SJSA1 (cell line): ENCODE results near the gene LCE1D. TPM values are rescaled to one million over a fixed set of nuclear protein-coding genes. Genes with fewer than 3 reads are reported as not detected.

Source experiments
- DNase-seq, 2 experiments: peaks; one replicate each; pipeline ENCODE4 v3.0.0-alpha.2; 2015 to 2020; ENCODE audit warnings: low spot score in 2 of 2, low read depth in 1 of 2
- H3K27ac ChIP-seq: fragments of 250-450 bp; sonication (Bioruptor Pico); 2 replicates; pipeline ENCODE4 v1.5.1; 2020; ENCODE audit warnings: mild to moderate bottlenecking, moderate library complexity
- H3K27me3 ChIP-seq: fragments of 250-450 bp; sonication (Bioruptor Pico); replicated peaks from 2 replicates; pipeline ENCODE4 v1.5.1; 2020; ENCODE audit warnings: mild to moderate bottlenecking, moderate library complexity
- H3K36me3 ChIP-seq: fragments of 250-450 bp; sonication (Bioruptor Pico); 2 replicates; pipeline ENCODE4 v1.5.1; 2020; ENCODE audit warnings: mild to moderate bottlenecking
- H3K4me1 ChIP-seq: fragments of 250-450 bp; sonication (Bioruptor Pico); replicated peaks from 2 replicates; pipeline ENCODE4 v1.6.1; 2021; ENCODE audit warnings: mild to moderate bottlenecking
- H3K4me3 ChIP-seq: fragments of 250-450 bp; sonication (Bioruptor Pico); 2 replicates; pipeline ENCODE4 v1.5.1; 2020; ENCODE audit warnings: mild to moderate bottlenecking
- H3K9me3 ChIP-seq: fragments of 250-450 bp; sonication (Bioruptor Pico); replicated peaks from 2 replicates; pipeline ENCODE4 v1.5.1; 2020; ENCODE audit warnings: mild to moderate bottlenecking
- total RNA-seq: library from RNA; depleted of rRNA; stranded (reverse); fragments of >200 nt; shearing (Covaris generic); gene quantifications from 2 replicates; pipeline ENCODE4 v1.2.3, GENCODE V29; 2014; rRNA removed

LCE1D gene, protein sequence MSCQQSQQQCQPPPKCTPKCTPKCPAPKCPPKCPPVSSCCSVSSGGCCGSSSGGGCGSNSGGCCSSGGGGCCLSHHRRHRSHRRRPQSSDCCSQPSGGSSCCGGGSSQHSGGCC
- not detected in 2 replicates for total RNA-seq

DNA sequence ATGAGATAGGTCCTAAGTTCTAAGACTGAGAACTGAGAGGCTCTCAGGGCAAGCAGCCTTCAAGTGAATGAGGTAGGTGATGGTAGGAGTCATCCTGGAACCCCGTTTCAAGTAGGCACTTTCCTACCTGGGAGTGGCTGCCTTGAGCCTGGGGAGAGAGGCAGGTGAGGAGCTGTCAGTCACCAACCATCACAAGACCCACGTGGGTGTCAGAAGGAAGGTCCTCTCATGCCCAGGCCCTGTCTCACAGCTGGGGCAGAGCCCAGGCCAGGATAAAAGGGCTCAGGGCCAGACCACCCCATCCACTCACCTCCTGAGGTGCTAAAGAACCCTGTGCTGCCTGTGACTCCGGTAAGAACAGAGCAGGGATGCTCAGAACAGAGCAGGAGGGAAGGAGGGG lies at the start of gene LCE1D:
TSS of gene LCE1D (plus strand) at position 301 of the 400 bp plus-strand sequence. CDS start 1,074 bp downstream, outside the sequence.
- no peak within 1 kb of the TSS for H3K27ac ChIP-seq
- no peaks in the 10 kb centered on the region for H3K36me3 ChIP-seq
- H3K4me1 ChIP-seq: no peaks in the 10 kb centered on the region
- DNase-seq: no peak
- no peaks in the 10 kb centered on the region for H3K9me3 ChIP-seq
- H3K4me3 ChIP-seq: no peak within 1 kb of the TSS
- peaks cover 4% of the 10 kb centered on the region; the same call in 1 of the 2 replicates for H3K27me3 ChIP-seq

- H3K4me3 ChIP-seq: no peak overlapping the region
- no peak for DNase-seq
- H3K27me3 ChIP-seq: no peaks in the 10 kb centered on the region
- H3K4me1 ChIP-seq: peaks cover 35% of the 10 kb centered on the region
- no peak overlapping the region for H3K27ac ChIP-seq
- no peaks in the 10 kb centered on the region for H3K9me3 ChIP-seq
- no peaks in the 10 kb centered on the region for H3K36me3 ChIP-seq
Observed at GRCh38 chr1:152747831-152748230, 48.7 kb upstream of the LCE1D start.

DNA sequence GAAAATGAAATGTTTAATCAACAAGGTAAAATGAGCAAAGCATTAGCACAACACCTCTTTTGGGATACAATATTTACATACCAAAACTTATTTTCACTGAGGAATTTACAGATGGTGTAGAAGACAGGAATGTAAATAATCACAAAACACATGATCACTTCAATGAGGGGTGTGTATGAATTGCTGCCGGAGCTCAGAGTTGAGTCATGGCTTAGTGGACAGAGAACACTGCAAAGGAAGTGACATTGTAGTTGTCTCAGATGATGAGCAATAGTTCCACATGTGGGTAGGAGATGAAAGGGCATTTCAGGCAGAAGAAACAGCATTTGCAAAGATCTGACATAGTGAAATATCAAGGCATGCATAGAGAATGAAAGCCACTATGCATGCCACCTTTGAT lies 44.3 kb upstream of the LCE1D start:
- H3K36me3 ChIP-seq: no peaks in the 10 kb centered on the region
- no peaks in the 10 kb centered on the region for H3K9me3 ChIP-seq
- peaks cover 17% of the 10 kb centered on the region for H3K4me1 ChIP-seq
- H3K4me3 ChIP-seq: no peak overlapping the region
- peak; percentile 78 to 84 for DNase-seq
- H3K27ac ChIP-seq: peak overlapping the region; percentile 55
- no peaks in the 10 kb centered on the region for H3K27me3 ChIP-seq

DNA sequence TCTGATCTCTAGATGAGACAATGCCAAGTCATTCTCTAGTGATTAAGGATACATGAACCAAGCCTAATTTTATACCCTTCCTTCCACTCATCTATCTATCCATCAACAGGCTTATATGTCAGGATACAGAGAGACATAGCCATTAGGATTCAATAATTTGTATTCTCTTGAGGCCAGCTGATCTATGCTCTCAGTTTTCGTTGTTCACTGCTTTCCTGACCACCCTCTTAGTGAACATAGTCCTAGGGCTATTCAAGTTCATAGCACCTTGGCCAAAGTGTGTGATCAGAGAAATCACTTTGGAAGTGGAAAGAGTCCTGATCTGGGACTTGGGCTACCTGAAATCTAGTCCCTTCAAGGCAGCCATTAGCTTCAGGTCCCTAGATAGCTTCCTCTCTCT lies 42.9 kb upstream of the LCE1D start:
- peak overlapping the region; percentile 55; the same call in 1 of the 2 replicates for H3K27ac ChIP-seq
- no peak for DNase-seq
- peaks cover 17% of the 10 kb centered on the region for H3K4me1 ChIP-seq
- H3K4me3 ChIP-seq: no peak overlapping the region
- no peaks in the 10 kb centered on the region for H3K36me3 ChIP-seq
- no peaks in the 10 kb centered on the region for H3K9me3 ChIP-seq
- no peaks in the 10 kb centered on the region for H3K27me3 ChIP-seq

GRCh38 chr1:152756872-152757271 lies 39.6 kb upstream of the LCE1D start:
- Histone ChIP-seq H3K36me3 (no peaks in the 10 kb centered on the region), H3K9me3 (no peaks in the 10 kb centered on the region), H3K27ac (no peak overlapping the region), H3K27me3 (no peaks in the 10 kb centered on the region), H3K4me3 (no peak overlapping the region), H3K4me1 (peaks cover 16% of the 10 kb centered on the region)
- DNase-seq: no peak

DNA sequence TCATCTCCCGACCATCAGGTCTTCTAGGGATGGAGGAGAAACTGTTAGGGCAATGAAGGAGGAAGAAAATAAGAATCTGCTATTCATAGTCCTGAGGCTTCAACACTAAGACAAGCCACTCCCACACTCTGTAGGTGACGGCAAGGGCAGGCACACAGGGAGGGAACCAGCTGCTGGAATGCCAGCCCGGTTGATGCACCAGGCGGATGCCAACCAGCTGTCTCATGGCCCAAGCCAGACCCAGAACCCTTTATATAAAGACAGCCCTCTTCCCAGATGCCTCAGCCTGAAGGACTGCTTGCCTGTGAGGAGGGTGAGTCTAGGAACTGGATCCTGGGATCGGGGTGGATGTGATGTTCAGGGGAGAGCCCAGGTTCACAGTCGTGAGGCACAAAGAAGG lies 38.8 kb upstream of the LCE1D start, which contains the start of gene KPRP:
TSS of gene KPRP (plus strand) at position 279 of the 400 bp plus-strand sequence. CDS start 1,564 bp downstream, outside the sequence.
- DNase-seq: no peak
- Histone ChIP-seq H3K36me3 (no peaks in the 10 kb centered on the region), H3K4me3 (no peak within 1 kb of the TSS), H3K27me3 (no peaks in the 10 kb centered on the region), H3K4me1 (peaks cover 9% of the 10 kb centered on the region), H3K9me3 (no peaks in the 10 kb centered on the region), H3K27ac (no peak within 1 kb of the TSS)

- Histone ChIP-seq H3K4me3 (no peak overlapping the region), H3K4me1 (0 out of 2 replicates have a peak, but pooled peaks cover under 1% of the 10 kb centered on the region), H3K27ac (no peak overlapping the region), H3K27me3 (no peaks in the 10 kb centered on the region), H3K36me3 (no peaks in the 10 kb centered on the region), H3K9me3 (no peaks in the 10 kb centered on the region)
- no peak for DNase-seq
Observed at GRCh38 chr1:152758636-152759035, 37.9 kb upstream of the LCE1D start.

GRCh38 chr1:152759453-152760173 lies 36.9 kb upstream of the LCE1D start:
- Histone ChIP-seq H3K9me3 (no peaks in the 10 kb centered on the region), H3K4me1 (no peaks in the 10 kb centered on the region), H3K27me3 (no peaks in the 10 kb centered on the region), H3K36me3 (no peaks in the 10 kb centered on the region), H3K4me3 (no peak overlapping the region), H3K27ac (no peak overlapping the region)
- DNase-seq: no peak

- no peak overlapping the region for H3K4me3 ChIP-seq
- H3K27ac ChIP-seq: no peak overlapping the region
- no peaks in the 10 kb centered on the region for H3K4me1 ChIP-seq
- no peaks in the 10 kb centered on the region for H3K36me3 ChIP-seq
- H3K9me3 ChIP-seq: no peaks in the 10 kb centered on the region
- no peak for DNase-seq
- no peaks in the 10 kb centered on the region for H3K27me3 ChIP-seq
Observed at GRCh38 chr1:152760551-152761190, 35.9 kb upstream of the LCE1D start.

- Histone ChIP-seq H3K4me3 (no peak overlapping the region), H3K36me3 (no peaks in the 10 kb centered on the region), H3K27ac (no peak overlapping the region), H3K27me3 (no peaks in the 10 kb centered on the region), H3K9me3 (no peaks in the 10 kb centered on the region), H3K4me1 (no peaks in the 10 kb centered on the region)
- no peak for DNase-seq
Observed at GRCh38 chr1:152761609-152762213, 34.8 kb upstream of the LCE1D start.

DNA sequence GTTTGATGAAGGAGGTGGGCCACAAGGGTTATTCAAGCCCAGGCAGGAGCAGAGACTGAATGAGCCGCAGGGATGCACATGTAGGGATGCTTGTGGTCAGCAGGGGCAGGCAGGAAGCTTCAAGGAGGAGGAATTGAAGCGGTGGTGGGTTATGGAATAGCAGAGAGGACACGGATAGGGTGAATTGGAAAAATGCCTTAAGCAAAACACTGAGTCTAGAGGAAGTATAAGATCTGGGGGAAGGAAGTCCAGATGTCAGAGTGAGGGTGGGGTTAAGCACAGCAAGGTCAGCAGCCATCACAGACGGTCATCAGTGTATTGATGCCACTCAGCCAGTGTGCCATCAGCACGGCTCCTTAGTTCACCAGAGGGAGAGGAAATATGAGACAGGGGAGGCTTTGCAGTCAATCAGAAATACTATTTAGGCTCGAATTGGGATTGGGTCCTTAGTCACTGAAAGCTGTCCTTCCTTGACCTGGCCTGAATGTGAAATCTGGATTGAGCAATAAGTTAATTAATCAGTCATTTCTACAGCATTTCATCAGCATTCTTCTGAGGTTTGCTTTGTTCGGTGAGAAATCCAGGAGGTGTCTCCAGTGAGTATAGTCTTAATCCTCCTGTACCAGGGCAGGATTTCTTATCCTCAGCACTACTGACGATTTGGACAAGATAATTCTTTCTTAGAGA lies 27.5 kb upstream of the LCE1D start:
- Histone ChIP-seq H3K27me3 (no peaks in the 10 kb centered on the region), H3K9me3 (no peaks in the 10 kb centered on the region), H3K4me1 (no peaks in the 10 kb centered on the region), H3K4me3 (no peak overlapping the region), H3K36me3 (no peaks in the 10 kb centered on the region), H3K27ac (no peak overlapping the region)
- no peak for DNase-seq

DNA sequence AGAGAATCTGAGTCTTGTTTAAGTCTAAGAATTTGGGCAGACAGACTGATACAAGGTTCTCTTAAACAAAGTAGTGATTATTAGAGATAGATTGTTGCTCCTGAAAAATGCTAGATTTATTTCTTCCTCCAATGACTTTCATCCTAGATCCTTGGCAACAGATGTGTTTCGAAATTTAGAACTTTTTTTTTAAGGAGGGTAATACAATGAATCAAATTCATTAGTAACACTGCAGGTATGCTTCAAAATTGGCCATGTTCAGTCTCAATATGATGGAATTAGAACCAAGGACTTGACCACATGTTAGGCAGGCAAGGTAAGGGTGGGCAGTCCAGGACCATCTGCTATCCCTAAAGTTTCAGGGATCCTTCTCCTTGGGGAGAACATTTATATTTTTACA lies 26.1 kb upstream of the LCE1D start:
- no peak overlapping the region for H3K27ac ChIP-seq
- no peaks in the 10 kb centered on the region for H3K27me3 ChIP-seq
- H3K4me1 ChIP-seq: no peaks in the 10 kb centered on the region
- H3K9me3 ChIP-seq: no peaks in the 10 kb centered on the region
- no peak for DNase-seq
- no peaks in the 10 kb centered on the region for H3K36me3 ChIP-seq
- H3K4me3 ChIP-seq: no peak overlapping the region

DNA sequence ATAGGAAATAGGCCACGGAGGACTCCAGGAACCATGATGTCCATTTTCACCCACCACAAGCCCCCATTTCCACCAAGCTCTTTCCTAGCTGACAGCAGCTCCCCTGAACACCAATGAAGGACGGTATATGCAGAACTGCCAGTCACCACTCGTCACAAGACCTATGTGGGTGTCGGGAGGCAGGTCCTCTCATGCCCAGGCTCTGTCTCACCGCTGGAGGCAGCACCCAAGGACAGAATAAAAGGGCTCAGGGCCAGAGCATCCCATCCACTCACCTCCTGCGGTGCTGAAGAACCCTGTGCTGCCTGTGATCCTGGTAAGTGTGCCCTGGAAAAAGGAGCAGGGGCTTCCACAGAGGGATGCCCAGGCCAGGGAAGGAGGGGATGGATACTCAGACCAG lies 21.6 kb upstream of the LCE1D start, which contains the start of gene LCE1F:
TSS of gene LCE1F (plus strand) at position 266 of the 400 bp plus-strand sequence. CDS start 1,232 bp downstream, outside the sequence.
- no peaks in the 10 kb centered on the region for H3K9me3 ChIP-seq
- no peaks in the 10 kb centered on the region for H3K4me1 ChIP-seq
- H3K4me3 ChIP-seq: no peak within 1 kb of the TSS
- DNase-seq: no peak
- no peak within 1 kb of the TSS for H3K27ac ChIP-seq
- H3K27me3 ChIP-seq: no peaks in the 10 kb centered on the region; the same call in 1 of the 2 replicates
- H3K36me3 ChIP-seq: no peaks in the 10 kb centered on the region
